HT1080 (cell line): ENCODE results near the gene WDPCP. TPM values are rescaled to one million over a fixed set of nuclear protein-coding genes. Genes with fewer than 3 reads are reported as not detected.
A peak's percentile ranks its signal among the peaks of the same experiment; 100 is the strongest.
"Not testable (repeated sequence)": the region's sequence is repeated elsewhere in the genome, so short reads cannot be mapped to it uniquely, and the experiment has no call there.

Source experiments
- DNase-seq: peaks from one replicate; pipeline ENCODE4 v3.0.0-alpha.2; 2015; ENCODE audit warnings: low read depth
- total RNA-seq: library from RNA; depleted of rRNA; stranded (reverse); fragments of >200 nt; shearing (Covaris generic); gene quantifications from 2 replicates; pipeline ENCODE4 v1.2.3, GENCODE V29; 2014

The WDPCP gene
- total RNA-seq, 1 experiment from 2014 or later: 5.8 TPM

DNA sequence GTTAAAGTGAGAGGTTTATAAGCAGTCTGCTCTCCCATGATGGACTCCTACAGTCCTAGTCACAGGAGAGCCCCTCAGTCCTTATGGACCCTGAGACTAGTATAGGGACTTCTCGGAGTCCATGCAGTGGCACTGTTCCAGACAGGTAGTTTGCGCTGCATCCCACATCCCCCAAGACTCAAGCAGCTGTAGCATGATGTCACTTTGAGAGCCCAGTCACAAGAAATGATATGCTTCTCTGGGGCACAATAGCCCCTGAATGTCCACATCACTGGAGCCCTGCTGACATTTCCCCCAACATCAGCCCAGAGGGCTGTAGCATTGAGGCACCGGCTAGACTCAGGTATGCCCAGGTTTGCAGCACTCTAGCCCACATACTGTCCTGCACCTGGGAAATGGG lies 317.6 kb downstream of the WDPCP start:
- DNase-seq: no peak

DNA sequence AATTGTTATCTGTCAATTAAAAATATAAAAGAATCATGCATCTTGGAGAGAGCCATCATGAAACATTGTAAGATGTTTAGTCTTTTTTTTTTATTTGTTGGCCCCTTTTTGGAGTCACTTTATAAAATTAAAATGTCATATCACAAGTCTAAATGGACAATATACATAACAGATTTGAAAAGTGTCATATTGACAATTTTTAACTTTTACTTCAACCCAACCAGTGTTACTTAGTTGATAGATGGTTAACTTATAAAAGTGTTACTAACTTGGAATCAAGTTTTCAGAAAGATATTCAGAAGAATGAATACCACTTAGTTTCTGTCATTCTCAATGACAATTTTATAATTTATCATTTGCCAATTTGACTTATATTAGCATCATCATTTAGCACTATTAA lies 319.3 kb downstream of the WDPCP start:
- no peak for DNase-seq

DNA sequence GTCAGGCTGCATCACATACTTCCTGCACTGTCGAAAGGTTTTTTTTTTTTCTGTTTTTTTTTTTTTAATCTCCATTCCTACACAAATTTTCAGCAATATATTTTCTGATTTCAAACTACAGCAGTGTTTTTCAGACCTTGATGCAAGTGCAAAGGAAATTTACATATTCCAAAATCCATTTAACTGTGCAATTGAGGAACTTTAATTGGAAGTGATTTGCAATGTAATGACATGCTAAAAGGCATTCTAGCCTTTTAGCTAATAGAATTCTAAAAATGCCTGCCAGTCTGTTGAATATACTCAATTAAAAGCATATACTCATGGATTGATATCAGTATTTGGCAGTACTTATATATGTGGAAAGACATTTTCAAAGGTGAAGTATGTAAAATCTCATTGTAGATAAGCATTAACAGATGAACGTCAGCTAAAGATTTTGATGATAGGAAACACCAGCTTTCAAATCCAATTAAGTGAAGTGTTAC lies 327.1 kb downstream of the WDPCP start:
- no peak for DNase-seq

DNA sequence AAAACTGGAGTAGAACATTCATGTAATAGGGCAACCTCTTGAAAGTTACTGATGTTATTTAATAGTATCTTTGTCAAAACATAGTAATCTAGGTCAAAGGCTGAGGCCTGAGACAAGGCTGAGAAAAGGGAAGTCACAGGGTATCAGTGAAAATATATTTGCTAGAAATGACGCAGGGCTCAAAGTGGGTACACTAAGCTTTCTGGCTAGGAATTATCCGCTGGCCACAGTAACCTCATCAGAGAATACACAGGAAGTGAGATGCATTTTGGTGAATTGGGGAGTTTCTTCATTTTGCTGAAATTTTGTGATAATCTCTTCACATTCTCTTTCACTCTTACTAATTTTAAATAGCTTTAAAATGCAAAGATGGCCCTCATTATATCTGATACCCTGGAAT lies 330.8 kb downstream of the WDPCP start:
- DNase-seq: no peak

DNA sequence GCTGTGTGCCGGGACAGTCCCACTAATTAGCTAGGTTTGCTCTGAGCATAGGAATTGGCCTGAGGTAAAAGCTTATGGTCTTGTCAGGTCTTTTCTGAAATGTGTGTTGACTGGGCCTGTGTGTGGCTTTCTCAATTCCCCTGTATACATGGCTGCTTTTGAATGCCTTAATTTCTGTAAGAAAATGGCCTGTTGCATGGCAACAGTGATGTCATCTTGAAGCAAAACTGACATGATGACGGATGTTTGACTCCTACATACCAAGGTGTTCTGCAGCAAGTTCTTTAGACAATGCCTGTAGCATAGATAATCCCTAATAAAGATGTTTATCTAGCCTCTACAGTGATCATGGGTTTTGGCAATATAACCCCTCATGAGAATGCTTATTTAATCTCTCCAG lies 339.1 kb downstream of the WDPCP start:
- DNase-seq: no peak

DNA sequence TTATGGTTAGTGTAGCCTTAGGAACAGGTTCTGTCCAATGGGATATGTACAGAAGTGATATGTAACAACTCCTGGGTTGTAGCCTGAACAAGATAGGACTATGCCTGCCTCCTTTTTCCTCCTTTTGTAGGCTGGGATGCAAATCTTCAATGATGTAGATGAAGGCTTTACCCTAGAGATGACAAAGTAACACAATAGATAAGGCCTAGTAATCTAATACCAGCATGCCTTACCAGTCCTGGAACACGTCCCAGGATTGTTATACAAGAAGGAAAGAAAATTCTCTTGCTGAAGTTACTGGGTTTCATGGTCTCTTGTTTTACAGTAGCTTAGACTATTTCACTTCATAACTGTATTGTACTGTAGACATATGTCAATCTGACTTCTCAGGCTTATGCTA lies 345.5 kb downstream of the WDPCP start:
- DNase-seq: no peak

DNA sequence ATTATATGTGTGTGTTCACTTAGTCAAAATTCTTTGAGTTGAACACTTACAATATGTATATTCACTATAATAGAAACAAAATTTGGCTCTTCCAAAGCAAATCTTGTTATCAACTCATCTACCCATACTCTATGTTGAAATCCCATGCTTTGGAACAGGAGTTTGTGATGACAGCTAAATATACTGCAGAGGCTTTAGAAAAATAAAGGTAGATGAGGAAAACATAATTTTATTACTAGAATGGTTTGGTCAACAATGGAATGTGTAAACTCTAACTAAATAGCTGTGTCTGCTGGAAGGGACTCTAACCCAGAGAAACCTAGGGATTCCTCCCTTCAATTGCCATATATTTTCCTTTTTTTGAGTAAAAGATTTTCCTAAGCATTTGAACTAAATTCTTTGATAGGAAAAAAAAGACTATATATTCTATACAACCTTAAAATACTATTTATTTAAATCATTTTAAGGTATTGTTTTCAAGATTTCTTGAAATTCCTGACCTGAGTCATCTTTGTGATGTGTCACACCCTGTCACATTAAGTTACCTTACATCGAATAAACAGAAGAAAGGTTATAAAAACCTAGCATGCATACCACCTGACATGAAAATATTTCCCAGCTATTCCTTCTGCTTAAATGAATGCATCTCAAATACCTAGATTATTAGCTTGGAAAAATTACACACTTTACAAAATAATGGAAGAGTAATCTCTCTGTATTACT lies 362.2 kb downstream of the WDPCP start:
- DNase-seq: no peak

DNA sequence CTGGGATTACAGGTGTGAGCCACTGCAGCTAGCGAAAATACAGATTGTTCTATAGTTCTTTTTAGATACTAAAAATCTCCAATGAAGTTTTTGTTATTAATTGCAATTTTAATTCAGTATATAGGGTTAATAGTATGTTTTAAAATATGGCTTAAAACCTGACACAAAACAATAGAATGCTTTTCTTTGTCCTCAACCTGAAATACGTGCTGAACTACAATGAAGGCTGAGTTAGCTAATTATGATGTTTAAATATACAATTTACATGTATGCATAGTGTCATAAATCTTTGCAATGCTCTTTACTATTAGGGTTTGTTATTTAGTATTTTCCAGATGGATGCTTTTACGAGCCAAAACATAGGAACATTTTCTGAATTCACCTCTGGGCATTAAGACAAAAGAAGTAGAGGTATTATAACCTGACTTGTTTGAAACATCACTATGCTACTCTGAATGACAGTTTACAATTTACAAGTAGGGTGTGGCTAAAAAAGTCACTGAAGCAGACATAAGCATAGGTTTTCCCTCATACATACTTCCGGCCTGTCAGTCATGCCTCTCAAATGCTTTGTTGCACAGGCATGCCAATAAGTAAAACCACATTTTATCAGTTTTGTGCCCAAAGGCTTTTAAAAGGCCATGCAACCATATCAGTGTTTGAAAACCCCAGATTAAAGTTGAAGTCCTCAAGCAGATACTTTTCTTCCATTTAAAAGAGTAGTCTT lies 369.3 kb downstream of the WDPCP start:
- DNase-seq: no peak

DNA sequence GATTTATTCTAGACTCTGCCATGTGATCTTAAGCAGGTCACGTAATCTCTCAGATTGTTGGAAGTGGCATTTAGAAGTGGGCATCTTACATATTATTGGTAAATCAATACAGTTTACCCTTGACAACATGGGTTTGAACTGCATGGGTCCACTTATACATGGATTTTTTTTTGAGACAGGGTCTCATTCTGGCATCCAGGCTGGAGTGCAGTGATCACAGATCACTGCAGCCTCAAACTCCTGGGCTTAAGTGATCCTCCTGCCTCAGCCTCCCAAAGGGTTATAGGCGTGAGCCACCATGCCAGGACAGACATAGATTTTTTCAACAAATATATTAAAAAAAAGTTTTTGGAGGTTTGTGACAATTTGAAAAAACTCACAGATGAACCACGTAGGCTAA lies 393.0 kb downstream of the WDPCP start:
- DNase-seq: no peak

DNA sequence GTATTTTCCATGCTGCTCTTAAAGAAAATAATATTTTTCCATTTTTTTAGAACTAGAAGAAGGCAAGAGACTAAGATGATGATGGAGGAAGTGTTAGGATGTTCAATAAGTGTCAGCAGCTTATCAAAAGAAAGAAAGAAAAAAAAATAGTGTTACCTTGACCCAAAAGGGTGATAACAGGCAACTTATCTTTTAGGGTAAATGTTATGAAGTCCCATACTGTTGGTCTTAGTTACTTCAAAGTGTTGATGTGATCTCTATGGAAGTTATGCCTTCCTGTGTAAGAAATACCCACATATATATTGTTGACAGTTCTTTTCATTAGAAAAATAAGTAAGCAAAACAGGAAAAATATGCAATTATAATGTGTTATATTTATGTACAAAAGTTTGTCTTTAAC lies 394.1 kb downstream of the WDPCP start:
- no peak for DNase-seq

DNA sequence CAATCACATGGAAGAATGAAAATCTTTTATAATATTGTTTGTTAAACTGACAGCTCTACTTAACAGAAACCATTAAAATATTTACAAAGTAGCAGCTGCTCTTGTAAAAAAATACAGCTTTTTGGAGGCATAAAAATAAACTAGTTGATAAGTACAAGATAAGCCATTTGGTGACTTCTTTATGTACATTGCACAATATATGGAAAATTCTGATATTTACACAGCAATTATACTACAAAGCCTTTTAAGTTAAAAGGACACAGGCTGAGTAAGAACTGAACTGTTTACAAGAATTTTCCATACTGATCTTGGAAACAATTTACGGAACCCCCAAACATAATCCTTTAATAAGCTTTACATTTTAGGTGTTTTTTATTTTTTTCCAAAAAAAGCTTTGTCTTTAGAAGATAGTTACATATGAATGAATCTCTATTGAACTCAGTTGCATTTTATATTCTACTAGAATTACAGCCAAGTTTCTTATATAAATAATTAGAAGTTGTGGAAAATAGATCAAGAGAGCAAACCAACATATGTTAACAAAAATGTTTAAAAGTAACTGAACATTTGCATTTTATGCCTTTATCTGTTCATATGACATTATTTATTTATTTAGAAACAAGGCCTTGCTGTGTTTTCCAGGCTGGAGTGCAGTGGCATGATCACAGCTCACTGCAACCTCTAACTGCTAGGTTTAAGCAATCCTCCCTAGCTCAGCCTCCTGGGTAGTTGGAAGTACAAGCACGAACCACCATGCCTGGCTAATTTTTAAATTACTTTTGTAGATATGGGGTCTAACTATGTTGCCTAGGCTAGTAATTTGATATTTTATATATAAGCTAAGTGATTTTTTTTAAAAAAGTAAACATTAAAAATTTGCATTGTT lies 395.1 kb downstream of the WDPCP start:
- no peak for DNase-seq

DNA sequence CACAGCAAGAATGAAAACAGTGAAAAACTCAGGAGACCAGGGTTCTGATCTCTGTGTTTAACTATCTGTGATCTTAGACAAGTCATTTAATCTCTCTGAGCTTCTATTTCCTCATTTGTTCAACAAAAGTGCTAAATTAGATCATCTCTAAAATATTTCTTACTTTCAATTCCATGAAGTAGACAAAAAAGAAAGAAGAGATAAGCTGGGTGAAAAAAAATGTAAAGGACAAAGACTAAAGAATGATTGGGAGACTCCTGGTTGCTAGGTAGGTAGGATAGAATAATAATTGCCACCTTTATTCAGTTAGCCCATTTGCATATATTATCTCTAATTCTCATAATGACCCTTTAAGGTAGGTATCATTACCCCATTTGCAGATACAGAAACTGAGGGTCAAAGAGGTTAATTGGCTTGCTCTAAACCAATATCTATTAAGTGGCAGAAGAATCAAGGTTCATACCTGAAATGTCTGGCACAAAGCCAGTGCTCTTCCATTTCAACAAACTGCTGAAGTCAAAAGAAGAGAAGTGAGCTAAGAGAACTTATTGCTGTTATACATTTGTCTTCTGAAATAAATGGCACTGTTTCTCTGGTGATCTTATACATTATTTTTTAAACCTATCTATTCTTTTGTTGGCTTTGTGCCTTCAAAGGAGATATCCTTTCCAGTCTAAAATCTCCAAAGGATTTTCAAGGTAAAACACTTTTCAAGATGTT lies 395.9 kb downstream of the WDPCP start:
- no peak for DNase-seq

DNA sequence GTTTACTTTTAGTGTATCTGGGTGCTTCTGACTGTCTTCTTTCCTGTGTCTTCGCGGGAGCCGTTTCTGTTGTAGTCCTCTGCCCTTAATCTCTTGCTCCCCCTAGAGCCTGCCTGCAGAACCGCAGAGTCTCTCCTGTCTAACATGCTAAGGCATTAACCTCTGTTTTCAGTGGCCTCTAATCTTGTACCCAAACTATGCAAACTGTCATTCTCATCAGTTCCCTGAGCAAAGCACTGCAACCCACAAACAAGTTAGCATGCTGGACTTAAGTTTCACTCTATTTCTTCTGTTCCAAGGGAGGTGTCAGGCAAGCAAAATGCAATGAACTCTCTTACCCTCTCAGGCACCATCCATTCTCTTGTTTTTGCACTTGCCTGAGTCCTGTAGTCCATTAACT lies 399.3 kb downstream of the WDPCP start:
- DNase-seq: peak; percentile 59

DNA sequence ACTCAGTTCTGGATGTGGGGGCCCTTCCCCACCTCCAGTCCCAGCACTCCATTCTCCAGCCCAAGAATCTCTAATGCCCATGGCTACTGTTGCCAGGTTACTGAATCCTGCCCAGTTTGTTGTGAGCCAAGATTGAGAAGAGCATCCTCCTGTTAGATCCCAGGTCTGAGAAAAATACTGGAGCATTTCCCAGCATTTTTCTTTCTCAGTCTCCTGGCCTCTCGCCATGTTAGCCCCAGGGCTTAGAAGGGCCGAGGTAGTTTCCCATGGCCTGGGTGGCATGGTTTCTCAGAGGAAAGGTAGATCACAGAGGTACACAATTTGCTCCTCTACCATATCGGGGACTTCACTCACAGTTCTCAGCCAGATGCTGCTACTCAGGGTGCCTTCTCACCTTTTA lies 401.9 kb downstream of the WDPCP start:
- DNase-seq: no peak

DNA sequence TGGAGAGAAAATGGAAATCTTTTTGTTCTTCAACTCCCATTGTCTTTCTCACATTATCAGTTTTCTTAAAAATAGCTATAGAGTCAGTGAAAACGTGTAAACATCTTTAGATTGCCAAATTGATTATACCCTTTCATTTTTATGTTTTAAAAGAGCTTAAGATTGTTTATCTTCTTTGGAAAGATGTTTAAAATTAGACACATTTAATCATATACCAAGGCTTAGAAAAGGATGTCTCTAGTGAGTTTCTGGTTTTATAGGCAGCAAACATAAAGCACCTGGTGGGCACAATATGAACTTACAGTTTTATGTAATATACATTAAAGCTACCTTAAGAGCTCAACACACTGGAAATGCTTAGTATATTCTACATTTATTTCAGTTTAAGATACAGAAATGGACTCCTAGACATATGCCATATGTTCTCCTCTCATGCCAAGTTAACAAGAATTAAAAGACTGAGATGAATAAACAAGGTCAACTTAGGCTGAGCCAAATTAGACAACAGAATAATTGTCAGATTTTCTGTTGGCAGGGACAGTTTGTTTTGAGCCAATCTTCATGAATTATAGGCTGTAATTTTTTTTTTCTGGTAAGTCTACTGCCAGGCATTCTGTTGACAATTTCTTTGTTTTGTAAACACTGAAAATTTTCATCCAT lies 425.0 kb downstream of the WDPCP start:
- no peak for DNase-seq

DNA sequence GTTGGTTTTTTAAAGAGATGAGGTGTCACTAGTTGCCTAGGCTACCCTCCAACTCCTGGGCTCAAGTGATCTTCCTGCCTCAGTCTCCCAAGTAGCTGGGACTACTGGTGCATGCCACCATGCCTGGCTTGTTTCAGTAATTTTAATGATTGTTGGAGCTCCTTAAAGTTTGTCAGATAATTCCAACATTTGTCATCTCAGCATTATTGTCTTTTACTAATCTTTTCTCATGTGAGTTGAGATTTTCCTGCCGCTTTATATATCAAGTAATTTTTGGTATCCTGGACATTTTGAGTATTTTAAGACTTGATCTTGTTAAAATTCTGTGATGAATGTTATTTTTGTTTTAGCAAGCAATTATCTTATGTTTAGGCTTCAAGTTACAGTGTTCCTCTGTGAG lies 429.0 kb downstream of the WDPCP start:
- no peak for DNase-seq

DNA sequence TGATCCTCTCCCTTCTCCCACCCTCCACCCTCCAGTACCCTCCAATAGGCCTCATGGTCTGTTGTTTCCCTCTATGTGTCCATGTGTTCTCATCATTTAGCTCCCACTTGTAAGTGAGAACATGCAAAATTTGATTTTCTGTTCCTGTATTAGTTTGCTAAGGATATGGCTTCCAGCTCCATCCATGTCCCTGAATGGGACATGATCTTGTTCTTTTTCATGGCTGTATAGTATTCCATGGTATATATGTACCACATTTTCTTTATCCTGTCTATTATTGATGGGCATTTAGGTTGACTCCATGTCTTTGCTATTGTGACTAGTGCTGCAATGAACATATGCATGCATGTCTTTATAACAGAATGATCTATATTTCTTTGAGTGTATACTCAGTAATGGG lies 451.6 kb downstream of the WDPCP start:
- DNase-seq: not testable (repeated sequence)

DNA sequence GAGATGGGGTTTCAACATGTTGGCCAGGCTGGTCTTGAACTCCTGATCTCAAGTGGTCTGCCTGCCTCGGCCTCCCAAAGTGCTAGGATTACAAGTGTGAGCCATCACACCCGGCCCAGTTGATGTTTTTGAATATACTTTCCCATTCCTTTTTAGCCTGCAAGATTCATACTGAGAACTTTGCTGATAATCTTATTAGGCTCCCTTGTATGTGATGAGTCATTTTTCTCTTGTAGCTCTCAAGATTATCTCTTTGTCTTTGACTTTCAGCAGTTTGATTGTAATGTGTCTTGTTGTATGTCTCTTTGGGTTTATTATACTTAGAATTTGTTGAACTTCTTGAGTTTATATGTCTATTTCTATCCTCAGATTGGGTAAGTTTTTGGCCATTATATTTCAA lies 456.3 kb downstream of the WDPCP start:
- no peak for DNase-seq

DNA sequence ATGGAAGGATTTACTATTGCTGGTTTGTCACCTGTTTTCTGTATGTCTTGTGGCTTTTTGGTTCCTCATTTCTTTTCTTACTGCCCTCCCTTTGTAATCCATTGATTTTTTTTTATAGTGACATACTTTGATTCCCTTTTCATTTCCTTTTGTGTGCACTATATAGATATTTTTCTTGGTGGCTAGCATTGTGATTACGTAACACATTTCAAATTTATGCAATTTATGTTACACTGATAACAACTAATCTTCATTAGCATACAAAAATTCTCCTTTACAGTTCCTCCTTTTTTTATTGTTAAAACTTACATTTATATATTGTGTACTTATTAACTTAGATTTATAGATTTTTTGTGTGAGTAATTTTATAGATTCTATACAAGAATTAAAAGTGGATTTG lies 457.1 kb downstream of the WDPCP start:
- DNase-seq: no peak

DNA sequence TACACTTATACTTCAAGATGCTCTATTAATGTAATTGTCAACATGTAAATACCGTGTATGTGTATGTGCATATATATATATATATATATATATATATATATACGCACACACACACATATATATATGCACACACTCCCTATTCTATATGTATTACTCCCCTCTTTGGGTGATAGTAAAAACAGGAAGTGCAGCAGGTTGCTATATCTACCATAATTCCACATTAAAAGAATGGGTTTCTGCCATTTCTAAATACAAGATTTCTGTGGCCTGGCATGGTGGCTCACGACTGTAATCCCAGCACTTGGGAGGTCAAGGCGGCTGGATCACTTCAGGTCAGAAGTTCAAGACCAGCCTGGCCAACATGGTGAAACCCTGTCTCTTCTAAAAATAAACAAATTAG lies 460.7 kb downstream of the WDPCP start:
- DNase-seq: no peak

DNA sequence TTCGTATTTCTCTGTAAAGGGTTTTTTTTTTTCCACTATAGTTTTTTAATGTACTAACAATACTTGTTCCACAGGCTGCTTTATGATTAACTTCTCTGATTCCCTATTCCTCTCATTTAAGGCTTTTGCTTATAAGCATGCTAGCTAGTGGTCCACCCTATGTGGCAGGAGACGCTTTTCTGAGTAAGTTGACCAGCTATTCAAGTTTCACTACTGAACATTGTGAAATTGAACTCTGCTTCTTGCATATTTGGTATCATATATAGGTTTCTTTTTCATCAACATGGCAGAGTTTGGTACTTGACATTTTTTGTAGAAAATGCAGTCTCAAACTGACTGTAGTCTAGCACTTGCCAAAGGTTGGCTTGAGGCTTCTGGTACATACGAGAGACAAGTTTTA lies 463.4 kb downstream of the WDPCP start:
- no peak for DNase-seq
